PC-3 (cell line): Measurements from ENCODE around the gene TARBP1.

Source experiments
- EZH2phosphoT487 ChIP-seq: fragments of 300-600 bp; sonication (generic); IDR thresholded peaks from 2 replicates; pipeline ENCODE4 v1.6.1; 2018; ENCODE audit warnings: mild to moderate bottlenecking, antibody characterized with exemption, low read length, borderline replicate concordance
- TF ChIP-seq, protein P1 (sequence below): fragments of 300-600 bp; sonication (generic); conservative IDR thresholded peaks from 2 replicates; pipeline ENCODE4 v1.5.1; 2017; ENCODE audit warnings: antibody characterized with exemption, low read depth, mild to moderate bottlenecking, low read length

DNA sequence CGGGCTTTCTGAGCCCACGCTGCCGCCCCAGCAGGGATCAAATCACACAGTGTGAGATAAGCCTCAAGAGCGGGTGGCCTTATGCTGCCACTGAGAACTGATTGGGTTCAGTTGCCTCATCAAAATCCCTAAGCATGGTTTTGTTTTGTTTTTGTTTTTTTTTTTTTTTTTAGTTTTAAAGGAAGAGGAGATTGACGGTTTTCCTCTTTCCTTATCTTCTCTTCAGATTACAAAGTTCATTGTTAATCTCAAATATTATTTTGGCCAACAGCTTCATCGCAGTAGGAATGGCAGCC, 105.1 kb downstream of the TARBP1 start:
- TF ChIP-seq, protein P1, sequence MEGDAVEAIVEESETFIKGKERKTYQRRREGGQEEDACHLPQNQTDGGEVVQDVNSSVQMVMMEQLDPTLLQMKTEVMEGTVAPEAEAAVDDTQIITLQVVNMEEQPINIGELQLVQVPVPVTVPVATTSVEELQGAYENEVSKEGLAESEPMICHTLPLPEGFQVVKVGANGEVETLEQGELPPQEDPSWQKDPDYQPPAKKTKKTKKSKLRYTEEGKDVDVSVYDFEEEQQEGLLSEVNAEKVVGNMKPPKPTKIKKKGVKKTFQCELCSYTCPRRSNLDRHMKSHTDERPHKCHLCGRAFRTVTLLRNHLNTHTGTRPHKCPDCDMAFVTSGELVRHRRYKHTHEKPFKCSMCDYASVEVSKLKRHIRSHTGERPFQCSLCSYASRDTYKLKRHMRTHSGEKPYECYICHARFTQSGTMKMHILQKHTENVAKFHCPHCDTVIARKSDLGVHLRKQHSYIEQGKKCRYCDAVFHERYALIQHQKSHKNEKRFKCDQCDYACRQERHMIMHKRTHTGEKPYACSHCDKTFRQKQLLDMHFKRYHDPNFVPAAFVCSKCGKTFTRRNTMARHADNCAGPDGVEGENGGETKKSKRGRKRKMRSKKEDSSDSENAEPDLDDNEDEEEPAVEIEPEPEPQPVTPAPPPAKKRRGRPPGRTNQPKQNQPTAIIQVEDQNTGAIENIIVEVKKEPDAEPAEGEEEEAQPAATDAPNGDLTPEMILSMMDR: no peak
- no peak for TF ChIP-seq EZH2phosphoT487
